Activated CD4-positive, CD25-positive, alpha-beta regulatory T cell treated with anti-CD3 and anti-CD28 coated beads, Interleukin-2, amount 50 U/mL, for 16 hours (primary cell): ENCODE results near the gene THBS3.
"Not testable (repeated sequence)": the region's sequence is repeated elsewhere in the genome, so short reads cannot be mapped to it uniquely, and the experiment has no call there.

Experiments used
- DNase-seq: peaks from one replicate; pipeline ENCODE4 v3.0.0-alpha.2; 2020; ENCODE audit warnings: low read depth, low spot score

Gene THBS3

GRCh38 chr1:155235375-155235774 is 27.7 kb upstream of the THBS3 start:
- not testable (repeated sequence) for DNase-seq

GRCh38 chr1:155233502-155233901 is 25.8 kb upstream of the THBS3 start:
- DNase-seq = not testable (repeated sequence)

- DNase-seq = not testable (repeated sequence)
Observed at GRCh38 chr1:155232001-155232978, 24.6 kb upstream of the THBS3 start.

- DNase-seq = not testable (repeated sequence)
Observed at GRCh38 chr1:155231302-155231701, 23.6 kb upstream of the THBS3 start.

GRCh38 chr1:155228096-155228427 is 20.4 kb upstream of the THBS3 start:
- DNase-seq = no peak

- peak; percentile 97 for DNase-seq
Observed at GRCh38 chr1:155227261-155228095, 19.8 kb upstream of the THBS3 start.

- no peak for DNase-seq
Observed at GRCh38 chr1:155226910-155227260, 19.2 kb upstream of the THBS3 start.

GRCh38 chr1:155226188-155226909 is 18.7 kb upstream of the THBS3 start:
- DNase-seq = peak; percentile 59

- DNase-seq = not testable (repeated sequence)
Observed at GRCh38 chr1:155225404-155225759, 17.7 kb upstream of the THBS3 start.

GRCh38 chr1:155223047-155223446 is 15.3 kb upstream of the THBS3 start:
- DNase-seq = no peak

GRCh38 chr1:155220211-155220965 is 12.7 kb upstream of the THBS3 start:
- DNase-seq = not testable (repeated sequence)

- no peak for DNase-seq
Observed at GRCh38 chr1:155219592-155220031, 11.9 kb upstream of the THBS3 start.

GRCh38 chr1:155218854-155219591 is 11.3 kb upstream of the THBS3 start:
- DNase-seq = no peak

GRCh38 chr1:155214702-155215101 is 7.0 kb upstream of the THBS3 start:
- DNase-seq = not testable (repeated sequence)

GRCh38 chr1:155212051-155212440 is 4.3 kb upstream of the THBS3 start:
- DNase-seq = not testable (repeated sequence)

- DNase-seq = not testable (repeated sequence)
Observed at GRCh38 chr1:155211381-155212050, 3.8 kb upstream of the THBS3 start.

- DNase-seq = no peak
Observed at GRCh38 chr1:155210314-155211104, 2.8 kb upstream of the THBS3 start.

GRCh38 chr1:155209312-155209721 is 1.6 kb upstream of the THBS3 start:
- no peak for DNase-seq
